Measurements from ENCODE around the gene TTC39A.

The TTC39A gene

DNA sequence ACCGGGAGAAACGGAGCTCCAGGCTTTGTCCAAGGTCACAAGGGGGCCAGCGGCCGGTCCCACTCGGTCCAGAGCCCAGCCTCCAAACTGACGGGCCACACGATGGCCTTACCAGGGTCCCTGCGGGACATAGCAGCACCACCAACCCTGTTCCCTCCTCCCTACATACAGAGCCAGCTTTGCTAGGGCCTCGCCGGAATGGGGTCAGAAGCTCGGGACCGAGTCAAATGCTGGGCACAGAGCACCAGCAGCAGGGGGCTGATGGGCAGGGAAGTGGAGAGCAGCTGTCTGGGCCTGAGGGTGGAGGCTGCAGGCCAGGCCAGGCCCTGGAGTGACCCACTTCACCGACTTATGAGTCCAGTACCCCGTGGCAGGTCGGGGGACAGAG lies 14.9 kb upstream of the TTC39A start:
- TF ChIP-seq, protein P1, sequence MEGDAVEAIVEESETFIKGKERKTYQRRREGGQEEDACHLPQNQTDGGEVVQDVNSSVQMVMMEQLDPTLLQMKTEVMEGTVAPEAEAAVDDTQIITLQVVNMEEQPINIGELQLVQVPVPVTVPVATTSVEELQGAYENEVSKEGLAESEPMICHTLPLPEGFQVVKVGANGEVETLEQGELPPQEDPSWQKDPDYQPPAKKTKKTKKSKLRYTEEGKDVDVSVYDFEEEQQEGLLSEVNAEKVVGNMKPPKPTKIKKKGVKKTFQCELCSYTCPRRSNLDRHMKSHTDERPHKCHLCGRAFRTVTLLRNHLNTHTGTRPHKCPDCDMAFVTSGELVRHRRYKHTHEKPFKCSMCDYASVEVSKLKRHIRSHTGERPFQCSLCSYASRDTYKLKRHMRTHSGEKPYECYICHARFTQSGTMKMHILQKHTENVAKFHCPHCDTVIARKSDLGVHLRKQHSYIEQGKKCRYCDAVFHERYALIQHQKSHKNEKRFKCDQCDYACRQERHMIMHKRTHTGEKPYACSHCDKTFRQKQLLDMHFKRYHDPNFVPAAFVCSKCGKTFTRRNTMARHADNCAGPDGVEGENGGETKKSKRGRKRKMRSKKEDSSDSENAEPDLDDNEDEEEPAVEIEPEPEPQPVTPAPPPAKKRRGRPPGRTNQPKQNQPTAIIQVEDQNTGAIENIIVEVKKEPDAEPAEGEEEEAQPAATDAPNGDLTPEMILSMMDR (IDR thresholded peaks at IDR 0.05) = no peak

DNA sequence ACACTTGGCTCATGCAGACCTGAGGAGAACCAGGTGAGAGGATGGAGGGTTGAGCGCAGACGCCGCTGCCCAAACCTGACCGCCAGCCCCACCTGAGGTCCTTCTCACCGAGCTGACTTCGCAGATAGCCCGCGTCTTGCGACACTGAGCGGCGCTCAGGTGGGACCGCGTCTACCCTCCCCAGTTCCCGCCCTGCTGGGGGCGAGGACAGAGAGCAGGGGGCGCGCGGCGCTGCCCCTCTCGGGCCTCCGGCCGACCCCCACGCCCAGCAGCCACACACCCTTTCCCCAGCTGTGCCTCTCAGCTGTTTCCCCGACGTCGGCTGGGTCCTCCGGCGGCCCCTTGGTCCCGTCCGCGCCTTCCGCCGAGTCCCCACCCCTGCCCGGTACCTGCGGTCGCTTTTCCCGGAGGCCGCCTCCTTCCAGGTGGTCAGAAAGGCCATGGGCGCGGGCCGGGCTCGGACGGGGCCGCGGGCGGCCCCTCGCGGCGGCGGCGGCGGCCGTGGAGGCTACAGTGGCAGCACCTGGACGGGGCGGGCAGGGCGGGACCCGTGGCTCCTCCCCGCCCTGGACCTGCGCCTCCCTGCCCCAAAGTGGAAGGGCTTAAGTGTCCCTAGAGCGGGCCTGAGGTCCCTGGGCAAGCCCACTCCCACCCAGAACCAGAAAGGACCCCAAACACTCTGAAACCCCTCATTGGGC lies 14.4 kb upstream of the TTC39A start:
- TF ChIP-seq, protein P1 (IDR thresholded peaks at IDR 0.05) = no peak

DNA sequence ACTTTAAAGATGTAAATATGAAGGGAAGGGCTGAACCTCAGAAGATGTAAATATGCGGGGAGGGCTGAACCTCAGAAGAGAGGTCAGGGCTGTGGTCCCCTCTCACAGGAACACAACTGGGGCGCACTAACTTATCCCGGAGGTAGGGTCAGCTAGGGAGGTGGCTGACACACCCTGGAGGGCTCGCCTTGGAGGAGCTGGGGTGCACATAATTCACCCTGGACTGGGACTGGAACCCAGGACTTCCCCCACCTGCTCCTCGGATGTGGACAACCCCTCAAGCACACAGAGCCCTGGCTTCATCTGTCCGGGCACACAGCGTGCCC lies 13.9 kb upstream of the TTC39A start:
- TF ChIP-seq, protein P1 (IDR thresholded peaks at IDR 0.05) = no peak

DNA sequence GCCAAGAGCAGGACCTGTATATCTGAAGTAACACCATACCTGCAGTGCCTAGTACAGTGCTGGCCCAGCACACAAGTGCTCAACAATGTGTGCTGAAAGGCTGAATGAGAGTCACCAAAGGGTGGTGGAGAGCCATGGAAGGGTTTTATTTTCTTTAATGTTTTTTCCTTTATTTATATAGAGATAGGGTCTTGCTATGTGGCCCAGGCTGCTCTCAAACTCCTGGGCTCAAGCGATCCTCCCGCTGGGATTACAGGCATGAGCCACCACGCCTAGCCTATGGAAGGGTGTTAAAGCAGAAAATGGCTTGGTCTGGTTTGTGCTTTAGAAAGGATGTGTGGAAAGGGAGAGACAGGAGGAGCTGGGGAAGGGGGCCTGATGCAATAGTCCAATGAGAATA lies 13.3 kb upstream of the TTC39A start:
- TF ChIP-seq, protein P1 (IDR thresholded peaks at IDR 0.05) = no peak

DNA sequence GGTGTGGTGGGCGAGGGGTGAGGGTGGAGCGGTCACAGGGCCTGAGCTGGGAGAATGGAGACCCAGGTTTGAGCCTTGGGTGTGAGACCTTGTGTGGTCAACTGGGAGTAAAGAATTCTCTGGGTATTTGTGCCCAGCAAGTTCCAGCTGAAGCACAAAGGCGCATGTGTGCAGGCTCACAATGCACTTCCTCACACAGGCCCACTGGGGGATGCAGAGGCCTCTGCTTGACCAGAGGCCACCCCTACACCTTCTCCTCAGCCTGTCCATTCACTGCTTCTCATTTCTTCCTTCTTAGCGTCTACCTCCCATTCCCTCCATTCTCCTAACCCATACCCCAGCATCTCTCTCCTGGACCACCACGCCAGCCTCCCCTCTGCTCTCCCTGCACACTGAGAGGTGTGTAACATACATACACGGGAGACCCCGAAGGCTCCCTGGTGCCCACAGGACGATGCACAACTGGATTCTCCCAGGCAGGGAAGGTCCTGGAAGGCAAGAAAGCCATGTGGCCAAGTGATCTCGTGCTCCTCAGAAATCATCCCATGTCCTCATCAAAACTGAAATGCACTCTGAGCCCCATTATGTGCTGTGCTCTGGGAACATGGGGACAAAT lies 12.3 kb upstream of the TTC39A start:
- TF ChIP-seq, protein P1 (IDR thresholded peaks at IDR 0.05) = no peak

DNA sequence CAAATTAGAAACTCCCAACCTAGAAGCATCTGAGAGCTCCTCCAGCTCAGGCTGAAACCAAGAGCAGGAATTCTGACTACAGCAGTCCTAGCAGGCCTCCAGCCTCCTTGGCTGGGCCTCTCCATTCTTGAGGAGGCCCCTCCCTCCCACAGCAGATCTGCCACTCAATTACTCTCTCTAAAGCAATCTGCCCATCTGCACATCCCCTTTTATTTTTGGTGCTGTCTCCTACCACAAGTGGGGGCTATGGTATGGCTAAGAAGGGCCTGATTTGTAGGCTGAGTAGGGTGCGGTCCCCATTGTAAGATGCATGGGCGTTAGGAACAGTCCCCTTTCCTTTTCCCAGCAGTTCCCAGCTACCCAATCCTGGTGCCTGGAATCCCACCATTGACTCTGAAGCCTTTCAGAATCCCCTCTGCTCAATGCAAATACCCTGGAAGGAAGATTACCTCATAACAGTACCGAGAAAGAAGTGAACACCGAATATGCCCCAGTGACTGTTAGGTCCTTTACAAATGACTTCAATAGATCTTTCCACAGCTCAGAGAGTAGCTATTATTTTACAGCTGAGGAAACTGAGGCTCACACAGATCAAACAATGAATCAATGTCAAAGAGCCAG lies 11.6 kb upstream of the TTC39A start:
- TF ChIP-seq, protein P1 (IDR thresholded peaks at IDR 0.05) = no peak

DNA sequence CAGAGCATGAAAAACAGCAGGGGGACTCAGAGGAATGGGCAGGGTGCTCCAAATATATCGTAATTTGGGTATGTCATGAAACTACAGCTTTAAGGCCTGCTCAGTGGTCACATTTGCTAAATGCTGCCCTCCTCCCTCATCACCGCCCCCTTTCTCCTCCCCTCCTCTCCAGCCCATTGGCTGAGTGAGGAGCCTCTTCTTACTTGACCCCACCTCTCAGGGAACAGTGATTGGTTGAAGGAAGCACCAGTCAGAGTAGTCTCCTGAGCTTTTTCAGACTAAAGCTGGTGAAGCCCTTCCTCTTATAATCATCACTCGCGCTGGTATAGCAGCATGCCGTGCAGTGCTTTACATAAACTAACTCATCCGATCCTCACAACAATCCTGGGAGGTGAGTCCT lies 10.0 kb upstream of the TTC39A start:
- TF ChIP-seq, protein P1 (IDR thresholded peaks at IDR 0.05) = no peak

All from LNCAP (cell line).